ENCODE data around the gene VCL.

GRCh38 chr10:73967544-73967943, 30.4 kb upstream of the VCL start:
- TF ChIP-seq SP1 (IDR thresholded peaks at IDR 0.05): no peak
- no peak for TF ChIP-seq NFRKB (IDR thresholded peaks at IDR 0.05)
- TF ChIP-seq ARNT (IDR thresholded peaks at IDR 0.05): no peak
- no peak for TF ChIP-seq BHLHE40 (IDR thresholded peaks at IDR 0.05; ENCODE audit: borderline replicate concordance)

Measured in HEK293T (cell line).